ENCODE data around the gene C6orf47.

DNA sequence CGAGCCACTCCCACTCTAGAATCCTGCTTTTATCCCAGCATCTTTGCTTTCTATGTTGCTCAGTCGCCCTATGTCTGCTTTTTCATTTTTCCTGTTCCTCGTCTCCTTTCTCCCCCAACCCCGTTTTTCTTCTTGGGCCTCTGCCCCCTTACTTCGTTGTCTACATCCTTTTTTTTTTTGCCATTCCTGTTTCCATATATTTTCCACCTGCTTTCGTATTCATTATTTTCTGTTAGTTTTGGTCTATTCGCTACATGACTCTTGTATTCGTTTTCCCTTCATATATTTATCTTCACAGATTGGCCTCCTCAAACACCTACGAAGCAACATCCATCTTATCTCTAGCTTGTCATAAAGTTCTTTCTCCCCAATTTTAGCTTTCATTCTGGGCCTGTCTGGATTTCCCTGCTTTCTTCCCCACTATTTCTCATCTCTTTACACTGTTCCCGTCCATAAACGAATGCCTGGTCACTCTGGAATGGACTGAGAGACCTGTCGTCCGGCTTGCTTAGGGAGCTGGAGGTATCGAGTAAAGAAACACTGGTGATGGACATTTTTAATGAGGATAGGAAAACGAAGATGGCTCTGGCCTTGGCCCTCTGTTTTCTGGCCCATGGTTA is 39.1 kb downstream of the C6orf47 start:
- TF ChIP-seq JUNB (IDR thresholded peaks at IDR 0.05), result no peak
- TF ChIP-seq, protein P1, sequence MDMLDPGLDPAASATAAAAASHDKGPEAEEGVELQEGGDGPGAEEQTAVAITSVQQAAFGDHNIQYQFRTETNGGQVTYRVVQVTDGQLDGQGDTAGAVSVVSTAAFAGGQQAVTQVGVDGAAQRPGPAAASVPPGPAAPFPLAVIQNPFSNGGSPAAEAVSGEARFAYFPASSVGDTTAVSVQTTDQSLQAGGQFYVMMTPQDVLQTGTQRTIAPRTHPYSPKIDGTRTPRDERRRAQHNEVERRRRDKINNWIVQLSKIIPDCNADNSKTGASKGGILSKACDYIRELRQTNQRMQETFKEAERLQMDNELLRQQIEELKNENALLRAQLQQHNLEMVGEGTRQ (IDR thresholded peaks at IDR 0.05), result no peak
- TF ChIP-seq, protein P2, sequence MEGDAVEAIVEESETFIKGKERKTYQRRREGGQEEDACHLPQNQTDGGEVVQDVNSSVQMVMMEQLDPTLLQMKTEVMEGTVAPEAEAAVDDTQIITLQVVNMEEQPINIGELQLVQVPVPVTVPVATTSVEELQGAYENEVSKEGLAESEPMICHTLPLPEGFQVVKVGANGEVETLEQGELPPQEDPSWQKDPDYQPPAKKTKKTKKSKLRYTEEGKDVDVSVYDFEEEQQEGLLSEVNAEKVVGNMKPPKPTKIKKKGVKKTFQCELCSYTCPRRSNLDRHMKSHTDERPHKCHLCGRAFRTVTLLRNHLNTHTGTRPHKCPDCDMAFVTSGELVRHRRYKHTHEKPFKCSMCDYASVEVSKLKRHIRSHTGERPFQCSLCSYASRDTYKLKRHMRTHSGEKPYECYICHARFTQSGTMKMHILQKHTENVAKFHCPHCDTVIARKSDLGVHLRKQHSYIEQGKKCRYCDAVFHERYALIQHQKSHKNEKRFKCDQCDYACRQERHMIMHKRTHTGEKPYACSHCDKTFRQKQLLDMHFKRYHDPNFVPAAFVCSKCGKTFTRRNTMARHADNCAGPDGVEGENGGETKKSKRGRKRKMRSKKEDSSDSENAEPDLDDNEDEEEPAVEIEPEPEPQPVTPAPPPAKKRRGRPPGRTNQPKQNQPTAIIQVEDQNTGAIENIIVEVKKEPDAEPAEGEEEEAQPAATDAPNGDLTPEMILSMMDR (IDR thresholded peaks at IDR 0.05), result no peak
- TF ChIP-seq POLR2A (IDR thresholded peaks at IDR 0.05; ENCODE audit: low read length), result no peak
- no peak for TF ChIP-seq SMC3 (IDR thresholded peaks at IDR 0.05)
- TF ChIP-seq RAD21 (conservative IDR thresholded peaks at IDR 0.05 in 1 of 2, IDR thresholded peaks at IDR 0.05 in 1 of 2), result no peak
- TF ChIP-seq HDAC2 (IDR thresholded peaks at IDR 0.05), result no peak
- no peak for TF ChIP-seq CEBPB (IDR thresholded peaks at IDR 0.05)
- TF ChIP-seq ESRRA (IDR thresholded peaks at IDR 0.05; ENCODE audit: borderline replicate concordance, low read length), result no peak
- no peak for TF ChIP-seq MYC (IDR thresholded peaks at IDR 0.05; ENCODE audit: borderline replicate concordance, low read length)
- TF ChIP-seq, protein P3, sequence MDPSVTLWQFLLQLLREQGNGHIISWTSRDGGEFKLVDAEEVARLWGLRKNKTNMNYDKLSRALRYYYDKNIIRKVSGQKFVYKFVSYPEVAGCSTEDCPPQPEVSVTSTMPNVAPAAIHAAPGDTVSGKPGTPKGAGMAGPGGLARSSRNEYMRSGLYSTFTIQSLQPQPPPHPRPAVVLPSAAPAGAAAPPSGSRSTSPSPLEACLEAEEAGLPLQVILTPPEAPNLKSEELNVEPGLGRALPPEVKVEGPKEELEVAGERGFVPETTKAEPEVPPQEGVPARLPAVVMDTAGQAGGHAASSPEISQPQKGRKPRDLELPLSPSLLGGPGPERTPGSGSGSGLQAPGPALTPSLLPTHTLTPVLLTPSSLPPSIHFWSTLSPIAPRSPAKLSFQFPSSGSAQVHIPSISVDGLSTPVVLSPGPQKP (IDR thresholded peaks at IDR 0.05; ENCODE audit: low read depth, low read length), result no peak

Data from A549 (cell line).